Measurements from ENCODE around the gene SLC25A46. TPM values are rescaled to one million over a fixed set of nuclear protein-coding genes. Genes with fewer than 3 reads are reported as not detected.
"Not testable (repeated sequence)": the region's sequence is repeated elsewhere in the genome, so short reads cannot be mapped to it uniquely, and the experiment has no call there.

The SLC25A46 gene
- total RNA-seq, 2 donors from 2014 or later, result 26.7 to 28.3 TPM

GRCh38 chr5:110731499-110731898 lies 7.3 kb upstream of the SLC25A46 start:
- not testable (repeated sequence) for H3K27ac Mint-ChIP-seq; H3K4me1 Mint-ChIP-seq; ATAC-seq; H3K36me3 Mint-ChIP-seq (ENCODE audit: low read depth); H3K4me3 Mint-ChIP-seq; DNase-seq; H3K9me3 ChIP-seq (ENCODE audit: control insufficient read depth, low read length, poor library complexity, severe bottlenecking)
- peaks cover 16% of the 10 kb centered on the region for H3K27me3 Mint-ChIP-seq

DNA sequence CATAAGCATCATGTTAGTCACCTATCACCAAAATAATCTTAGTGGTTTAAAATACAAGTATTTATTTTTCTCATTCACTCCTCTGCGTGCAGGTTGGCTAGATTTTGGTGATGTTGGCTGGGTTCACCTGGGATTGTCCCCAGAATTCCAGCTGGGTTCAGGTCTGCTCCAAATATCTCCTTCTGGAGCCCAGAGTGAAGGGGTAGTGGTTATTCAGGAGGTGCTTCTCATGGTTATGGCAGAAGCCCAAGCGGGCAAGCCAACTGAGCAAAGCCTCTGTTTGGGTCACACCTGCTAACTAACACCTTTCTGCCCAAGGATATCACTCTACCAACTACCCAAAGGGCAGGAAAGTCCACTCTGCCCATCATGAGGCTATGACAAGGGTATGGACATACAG lies 4.7 kb upstream of the SLC25A46 start:
- DNase-seq, result no peak
- no peak for ATAC-seq
- H3K27ac Mint-ChIP-seq, result no peak overlapping the region
- peaks cover 6% of the 10 kb centered on the region for H3K36me3 Mint-ChIP-seq (ENCODE audit: low read depth)
- no peaks in the 10 kb centered on the region for H3K9me3 ChIP-seq (ENCODE audit: control insufficient read depth, low read length, poor library complexity, severe bottlenecking)
- H3K4me1 Mint-ChIP-seq, result peaks cover 16% of the 10 kb centered on the region
- peaks cover 21% of the 10 kb centered on the region for H3K27me3 Mint-ChIP-seq
- H3K4me3 Mint-ChIP-seq, result no peak overlapping the region

GRCh38 chr5:110735556-110735955 lies 3.3 kb upstream of the SLC25A46 start:
- ATAC-seq, result no peak
- Mint-ChIP-seq H3K36me3 (ENCODE audit: low read depth) (peaks cover 6% of the 10 kb centered on the region), H3K4me3 (no peak overlapping the region)

DNA sequence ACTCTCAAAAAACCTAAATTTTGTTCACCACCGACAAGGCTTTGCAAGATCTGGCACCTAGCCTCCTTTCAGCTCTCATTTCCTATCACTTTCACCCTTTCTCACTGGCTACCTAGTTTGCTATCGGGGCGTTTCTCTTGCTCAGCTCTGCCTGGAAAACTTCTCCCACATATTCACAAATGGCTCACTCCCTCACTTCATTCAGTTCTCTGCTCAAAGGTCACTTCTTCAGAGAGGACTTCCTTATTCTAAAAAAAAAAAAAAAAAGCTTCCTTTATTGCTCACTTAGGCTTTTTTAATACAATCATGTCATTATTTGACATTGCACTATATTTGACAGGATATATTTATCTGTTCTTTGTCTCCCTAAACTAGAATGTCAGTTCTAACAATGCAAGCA lies 2.1 kb upstream of the SLC25A46 start:
- Mint-ChIP-seq H3K4me1 (peaks cover 23% of the 10 kb centered on the region), H3K36me3 (ENCODE audit: low read depth) (peaks cover 6% of the 10 kb centered on the region), H3K4me3 (peak overlapping the region; percentile 74), H3K27ac (peak overlapping the region; percentile 94), H3K27me3 (peaks cover 17% of the 10 kb centered on the region)
- no peaks in the 10 kb centered on the region for H3K9me3 ChIP-seq (ENCODE audit: control insufficient read depth, low read length, poor library complexity, severe bottlenecking)
- ATAC-seq (no peak), DNase-seq (no peak)

More at GRCh38 chr5:110735556-110735955, 3.3 kb upstream of the SLC25A46 start:
- Mint-ChIP-seq H3K27ac (no peak overlapping the region), H3K27me3 (peaks cover 17% of the 10 kb centered on the region), H3K4me1 (peaks cover 23% of the 10 kb centered on the region)
- H3K9me3 ChIP-seq (ENCODE audit: control insufficient read depth, low read length, poor library complexity, severe bottlenecking), result no peaks in the 10 kb centered on the region
- no peak for DNase-seq

GRCh38 chr5:110738503-110738811 lies 350 bp upstream of the SLC25A46 start:
- Mint-ChIP-seq H3K4me3 (peak overlapping the region; percentile 96), H3K4me1 (peaks cover 26% of the 10 kb centered on the region), H3K36me3 (ENCODE audit: low read depth) (peaks cover 2% of the 10 kb centered on the region), H3K27ac (peak overlapping the region; percentile 94), H3K27me3 (peaks cover 8% of the 10 kb centered on the region)
- no peaks in the 10 kb centered on the region for H3K9me3 ChIP-seq (ENCODE audit: control insufficient read depth, low read length, poor library complexity, severe bottlenecking)
- peak; percentile 82 for ATAC-seq
- DNase-seq, result peak in 2 of 3 donors; percentile 48 to 54

- ATAC-seq (peak; percentile 91), DNase-seq (no peak)
- H3K27ac Mint-ChIP-seq, result peak overlapping the region; percentile 99
- H3K4me1 Mint-ChIP-seq, result peaks cover 41% of the 10 kb centered on the region
- no peaks in the 10 kb centered on the region for H3K9me3 ChIP-seq (ENCODE audit: control insufficient read depth, low read length, poor library complexity, severe bottlenecking)
- peak overlapping the region; percentile 61 for H3K4me3 Mint-ChIP-seq
- no peaks in the 10 kb centered on the region for H3K27me3 Mint-ChIP-seq
- H3K36me3 Mint-ChIP-seq (ENCODE audit: low read depth), result peaks cover 20% of the 10 kb centered on the region
Measured at GRCh38 chr5:110751902-110752762, 13.3 kb downstream of the SLC25A46 start.

GRCh38 chr5:110752953-110753352 lies 14.1 kb downstream of the SLC25A46 start:
- ATAC-seq (no peak), DNase-seq (no peak)
- H3K36me3 Mint-ChIP-seq (ENCODE audit: low read depth), result peaks cover 17% of the 10 kb centered on the region
- no peaks in the 10 kb centered on the region for H3K9me3 ChIP-seq (ENCODE audit: control insufficient read depth, low read length, poor library complexity, severe bottlenecking)
- no peaks in the 10 kb centered on the region for H3K27me3 Mint-ChIP-seq
- H3K4me1 Mint-ChIP-seq, result peaks cover 38% of the 10 kb centered on the region
- H3K27ac Mint-ChIP-seq, result peak overlapping the region; percentile 99
- peak overlapping the region; percentile 61 for H3K4me3 Mint-ChIP-seq

DNA sequence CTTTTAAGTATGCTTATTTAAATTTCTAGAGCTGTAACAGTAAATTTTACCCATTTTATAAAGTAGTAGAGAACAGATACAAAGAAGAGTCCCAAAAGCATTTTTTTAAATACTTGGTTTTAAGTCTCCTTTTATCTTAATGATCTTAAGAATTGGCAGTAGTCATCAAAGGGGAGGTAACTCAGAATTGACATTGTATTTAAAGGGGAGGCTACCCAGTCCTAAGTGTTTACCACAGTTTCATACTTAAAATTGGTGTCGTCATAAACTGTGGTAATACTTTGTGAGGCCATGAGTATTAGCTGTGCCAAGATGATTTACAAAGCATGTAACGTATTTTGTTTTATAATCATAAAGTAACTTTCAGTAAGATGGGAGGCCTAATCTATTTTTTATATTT lies 14.8 kb downstream of the SLC25A46 start:
- ATAC-seq (peak; percentile 34), DNase-seq (no peak)
- Mint-ChIP-seq H3K4me3 (no peak overlapping the region), H3K4me1 (peaks cover 36% of the 10 kb centered on the region), H3K27ac (peak overlapping the region; percentile 99), H3K36me3 (ENCODE audit: low read depth) (peaks cover 17% of the 10 kb centered on the region), H3K27me3 (no peaks in the 10 kb centered on the region)
- no peaks in the 10 kb centered on the region for H3K9me3 ChIP-seq (ENCODE audit: control insufficient read depth, low read length, poor library complexity, severe bottlenecking)

- H3K9me3 ChIP-seq (ENCODE audit: control insufficient read depth, low read length, poor library complexity, severe bottlenecking), result no peaks in the 10 kb centered on the region
Measured at GRCh38 chr5:110754181-110754580, 15.4 kb downstream of the SLC25A46 start.

DNA sequence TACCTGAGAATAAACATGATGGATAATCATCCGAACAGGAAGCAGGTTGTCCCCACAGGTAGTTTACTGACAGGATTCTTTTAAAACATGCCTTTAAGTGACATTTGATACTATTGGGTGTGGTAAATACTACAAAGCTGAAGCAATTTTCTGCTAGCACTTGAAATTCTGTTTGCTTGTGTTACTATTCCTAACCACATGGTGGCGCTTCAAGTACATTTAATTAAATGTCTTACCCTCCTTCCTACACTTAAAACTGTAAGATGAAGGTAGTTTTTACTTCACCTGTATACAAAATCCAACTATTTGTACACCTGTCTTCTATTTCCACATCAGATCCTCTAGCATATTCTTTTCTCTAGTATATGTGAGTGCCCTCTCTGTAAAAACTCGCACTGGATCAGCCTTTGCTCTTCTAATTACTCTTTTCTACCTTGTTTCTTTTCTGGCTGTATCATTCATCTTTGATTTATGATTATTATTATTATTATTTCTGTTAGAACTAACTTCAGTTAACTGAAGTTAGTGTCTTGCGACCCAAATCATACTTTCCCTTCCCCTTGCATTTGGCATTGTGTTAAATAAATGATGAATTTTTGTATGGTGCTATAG lies 18.4 kb downstream of the SLC25A46 start:
- Mint-ChIP-seq H3K4me1 (peaks cover 16% of the 10 kb centered on the region), H3K27me3 (no peaks in the 10 kb centered on the region), H3K27ac (peak overlapping the region; percentile 9), H3K36me3 (ENCODE audit: low read depth) (peaks cover 10% of the 10 kb centered on the region), H3K4me3 (no peak overlapping the region)
- DNase-seq (peak in 1 of 3 donors; percentile 4), ATAC-seq (no peak)
- no peaks in the 10 kb centered on the region for H3K9me3 ChIP-seq (ENCODE audit: control insufficient read depth, low read length, poor library complexity, severe bottlenecking)

More at GRCh38 chr5:110754181-110754580, 15.4 kb downstream of the SLC25A46 start:
- H3K4me3 Mint-ChIP-seq, result peak overlapping the region; percentile 15
- DNase-seq (no peak), ATAC-seq (no peak)
- H3K4me1 Mint-ChIP-seq, result peaks cover 32% of the 10 kb centered on the region
- H3K27me3 Mint-ChIP-seq, result no peaks in the 10 kb centered on the region
- H3K36me3 Mint-ChIP-seq (ENCODE audit: low read depth), result peaks cover 13% of the 10 kb centered on the region
- H3K27ac Mint-ChIP-seq, result peak overlapping the region; percentile 99

GRCh38 chr5:110760158-110760557 lies 21.4 kb downstream of the SLC25A46 start:
- Mint-ChIP-seq H3K27ac (no peak overlapping the region), H3K27me3 (no peaks in the 10 kb centered on the region), H3K4me3 (no peak overlapping the region), H3K36me3 (ENCODE audit: low read depth) (peaks cover 6% of the 10 kb centered on the region), H3K4me1 (no peaks in the 10 kb centered on the region)
- no peak for DNase-seq
- no peaks in the 10 kb centered on the region for H3K9me3 ChIP-seq (ENCODE audit: control insufficient read depth, low read length, poor library complexity, severe bottlenecking)
- ATAC-seq, result no peak

- Mint-ChIP-seq H3K27me3 (peaks cover 18% of the 10 kb centered on the region), H3K27ac (no peak overlapping the region), H3K4me1 (no peaks in the 10 kb centered on the region), H3K36me3 (ENCODE audit: low read depth) (peaks cover 2% of the 10 kb centered on the region), H3K4me3 (no peak overlapping the region)
- DNase-seq (no peak), ATAC-seq (no peak)
- H3K9me3 ChIP-seq (ENCODE audit: control insufficient read depth, low read length, poor library complexity, severe bottlenecking), result no peaks in the 10 kb centered on the region
Measured at GRCh38 chr5:110768138-110768860, 29.5 kb downstream of the SLC25A46 start.

DNA sequence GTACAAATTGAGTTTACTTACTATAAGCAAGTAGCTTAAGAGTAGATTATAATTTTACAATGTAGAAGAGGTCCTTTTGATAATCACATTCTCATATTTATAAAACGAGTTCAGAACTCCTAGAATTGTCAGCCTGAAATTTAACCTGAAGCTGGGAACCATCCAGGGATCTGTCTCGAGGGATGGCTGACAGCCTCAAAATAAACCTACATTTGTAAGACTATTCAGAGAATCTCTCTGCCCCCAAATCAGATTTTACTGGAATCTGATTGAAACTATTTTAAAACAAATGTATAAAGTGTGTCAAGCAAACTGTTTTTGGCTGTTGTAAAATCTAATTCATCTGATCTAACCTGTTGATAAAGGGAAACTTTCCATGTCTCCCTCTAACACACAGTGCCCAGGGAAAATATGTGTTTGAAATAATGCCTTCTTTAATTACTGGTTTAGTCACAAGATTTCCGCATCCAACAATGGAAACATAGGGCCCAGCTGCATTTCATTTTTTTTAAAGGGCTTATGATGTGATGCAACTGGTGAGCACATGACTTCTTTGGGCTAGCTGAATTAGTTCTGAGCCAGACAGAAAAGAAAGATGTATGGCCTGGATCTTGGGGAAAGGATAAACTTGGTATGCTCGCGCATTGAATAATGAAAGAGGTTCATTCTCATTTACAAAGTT lies 30.3 kb downstream of the SLC25A46 start:
- Mint-ChIP-seq H3K27me3 (peaks cover 18% of the 10 kb centered on the region), H3K36me3 (ENCODE audit: low read depth) (peaks cover 2% of the 10 kb centered on the region), H3K27ac (no peak overlapping the region), H3K4me1 (no peaks in the 10 kb centered on the region), H3K4me3 (no peak overlapping the region)
- no peak for ATAC-seq
- DNase-seq, result no peak
- no peaks in the 10 kb centered on the region for H3K9me3 ChIP-seq (ENCODE audit: control insufficient read depth, low read length, poor library complexity, severe bottlenecking)
